Fibroblast of the aortic adventitia (primary cell): Measurements from ENCODE around the gene C14orf132. TPM values are rescaled to one million over a fixed set of nuclear protein-coding genes. Genes with fewer than 3 reads are reported as not detected.

Source experiments
- DNase-seq: peaks from one replicate; pipeline ENCODE4 v3.0.0-alpha.2; 2010; ENCODE audit warnings: low read depth
- H3K4me3 ChIP-seq: 2 replicates; pipeline ENCODE4 v1.5.1; 2011; ENCODE audit warnings: low read depth, mild to moderate bottlenecking, control low read depth, low read length, moderate library complexity
- total RNA-seq: library from RNA; depleted of rRNA; stranded (reverse); fragments of >200 nt; gene quantifications from 2 replicates; pipeline ENCODE4 v1.2.3, GENCODE V29; 2012; ENCODE audit warnings: low replicate concordance
- TF ChIP-seq, protein P1 (sequence below): IDR thresholded peaks from 2 replicates; pipeline ENCODE4 v1.5.1; 2011; ENCODE audit warnings: mild to moderate bottlenecking, low read length, control low read depth, inconsistent platforms; ENCODE audit not compliant: insufficient read depth

Gene C14orf132
- total RNA-seq, 1 donor: 32.6 TPM

DNA sequence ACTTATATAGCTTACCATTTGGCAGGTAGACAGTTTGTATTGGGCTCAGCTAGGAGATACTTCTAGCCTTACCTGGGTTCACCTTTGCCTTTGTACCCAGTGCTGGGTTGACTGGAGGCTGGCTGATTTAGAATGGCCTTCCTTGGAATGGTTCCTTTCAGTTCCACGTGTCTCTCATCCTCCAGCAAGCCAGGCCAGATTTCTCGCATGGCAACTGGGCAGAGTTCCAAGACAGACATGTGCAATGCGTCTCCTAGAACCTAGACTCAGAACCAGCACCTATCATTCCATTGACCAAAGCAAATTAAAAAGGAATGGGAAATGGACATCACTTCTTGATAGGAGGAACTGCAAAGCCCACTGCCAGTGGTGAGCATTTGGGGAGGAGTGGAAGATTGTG is 86.4 kb downstream of the C14orf132 start:
- TF ChIP-seq, protein P1, sequence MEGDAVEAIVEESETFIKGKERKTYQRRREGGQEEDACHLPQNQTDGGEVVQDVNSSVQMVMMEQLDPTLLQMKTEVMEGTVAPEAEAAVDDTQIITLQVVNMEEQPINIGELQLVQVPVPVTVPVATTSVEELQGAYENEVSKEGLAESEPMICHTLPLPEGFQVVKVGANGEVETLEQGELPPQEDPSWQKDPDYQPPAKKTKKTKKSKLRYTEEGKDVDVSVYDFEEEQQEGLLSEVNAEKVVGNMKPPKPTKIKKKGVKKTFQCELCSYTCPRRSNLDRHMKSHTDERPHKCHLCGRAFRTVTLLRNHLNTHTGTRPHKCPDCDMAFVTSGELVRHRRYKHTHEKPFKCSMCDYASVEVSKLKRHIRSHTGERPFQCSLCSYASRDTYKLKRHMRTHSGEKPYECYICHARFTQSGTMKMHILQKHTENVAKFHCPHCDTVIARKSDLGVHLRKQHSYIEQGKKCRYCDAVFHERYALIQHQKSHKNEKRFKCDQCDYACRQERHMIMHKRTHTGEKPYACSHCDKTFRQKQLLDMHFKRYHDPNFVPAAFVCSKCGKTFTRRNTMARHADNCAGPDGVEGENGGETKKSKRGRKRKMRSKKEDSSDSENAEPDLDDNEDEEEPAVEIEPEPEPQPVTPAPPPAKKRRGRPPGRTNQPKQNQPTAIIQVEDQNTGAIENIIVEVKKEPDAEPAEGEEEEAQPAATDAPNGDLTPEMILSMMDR: no peak
- no peak overlapping the region for H3K4me3 ChIP-seq
- DNase-seq: peak; percentile 42

DNA sequence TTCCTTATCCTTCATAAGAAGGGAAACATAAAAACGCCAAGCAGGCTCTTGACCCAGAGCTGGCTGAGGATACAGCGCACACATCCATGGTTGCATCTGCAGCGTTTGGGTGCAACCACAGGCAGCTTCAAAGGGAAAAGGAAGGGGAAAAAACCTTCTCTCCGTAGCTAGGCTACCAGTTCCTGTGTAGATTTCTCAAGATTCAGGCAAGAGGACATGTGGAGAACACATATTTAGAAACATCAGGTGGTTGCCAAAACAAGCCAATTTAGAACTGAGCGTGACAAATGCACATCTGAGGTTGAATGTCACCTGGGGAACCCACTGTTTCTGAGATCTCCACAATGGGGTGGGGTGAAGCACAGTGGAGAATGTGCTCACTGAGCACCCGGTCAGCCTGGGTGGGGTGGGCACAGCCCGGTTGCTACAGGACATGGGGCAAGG is 87.2 kb downstream of the C14orf132 start:
- TF ChIP-seq, protein P1: no peak
- DNase-seq: no peak
- no peak overlapping the region for H3K4me3 ChIP-seq

DNA sequence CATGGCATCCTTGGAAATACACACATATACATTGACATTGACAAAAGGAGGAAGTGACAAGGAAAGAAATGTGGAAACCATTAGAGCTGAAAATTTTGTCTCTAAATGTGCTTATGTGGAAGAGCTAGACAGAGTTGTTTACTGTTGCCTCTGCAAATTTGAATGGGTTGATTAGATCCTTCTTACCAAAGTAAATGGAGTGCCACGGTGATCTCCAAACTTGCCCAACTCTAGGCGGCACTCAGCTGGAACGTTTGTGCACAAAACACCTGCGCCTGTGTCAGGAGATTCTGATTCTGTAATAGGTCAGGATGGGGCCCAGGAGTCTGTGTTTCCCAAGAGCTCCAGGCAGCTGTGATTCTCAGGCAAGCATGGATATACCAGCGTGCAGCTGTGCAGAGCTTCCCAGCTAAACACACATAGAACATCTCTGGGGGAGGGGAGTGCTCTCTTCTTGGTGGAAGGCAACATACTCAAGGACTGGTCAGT is 87.7 kb downstream of the C14orf132 start:
- no peak overlapping the region for H3K4me3 ChIP-seq
- no peak for DNase-seq
- TF ChIP-seq, protein P1: no peak

DNA sequence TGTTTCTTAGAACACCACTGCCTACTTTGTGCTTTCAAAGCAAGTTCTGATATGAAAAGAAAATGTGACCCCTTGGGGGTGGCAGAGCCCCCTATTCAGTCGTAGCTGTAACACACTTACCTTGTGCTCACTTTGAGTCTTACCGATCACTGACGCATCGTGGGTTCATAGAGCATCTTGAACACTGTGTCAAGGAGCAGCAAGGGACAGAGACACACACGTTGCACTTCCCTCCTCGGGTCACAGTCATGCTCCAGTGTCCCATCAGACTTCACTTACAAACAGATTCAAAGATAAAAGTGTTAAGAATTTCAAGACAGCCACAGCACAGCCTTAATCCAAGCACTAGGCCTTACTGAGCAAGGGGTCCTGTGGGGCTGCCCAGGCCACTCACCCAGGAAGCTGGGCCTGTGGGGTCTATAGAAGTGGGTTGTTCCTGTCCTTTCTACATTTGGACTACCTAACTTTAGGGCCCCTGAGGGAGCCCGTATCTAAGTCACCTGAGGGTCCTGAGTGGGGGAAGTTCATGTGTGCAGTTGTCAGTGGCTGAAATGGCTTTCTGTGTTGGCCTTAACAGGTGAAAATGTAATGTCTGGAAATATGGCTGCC is 90.1 kb downstream of the C14orf132 start:
- H3K4me3 ChIP-seq: no peak overlapping the region
- TF ChIP-seq, protein P1: no peak
- DNase-seq: no peak

DNA sequence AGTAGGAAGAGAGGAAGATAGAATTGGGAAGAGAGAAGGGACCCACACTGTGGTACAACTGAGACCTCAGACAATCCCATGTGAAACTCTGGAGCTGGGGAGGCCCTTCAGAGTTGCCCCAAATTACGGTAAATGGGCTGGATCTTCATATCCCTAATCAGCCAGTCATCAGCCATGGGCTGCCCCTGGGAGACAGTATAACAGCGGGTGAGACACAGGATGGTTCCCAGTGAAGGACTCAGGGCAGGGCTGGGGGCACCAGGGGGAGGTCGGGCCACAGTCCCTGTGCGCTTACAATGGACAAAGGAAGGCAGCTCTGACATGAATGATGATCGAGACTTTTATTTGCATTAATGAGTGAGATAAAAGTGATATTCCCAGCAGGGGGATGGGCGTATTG is 91.2 kb downstream of the C14orf132 start:
- DNase-seq: no peak
- no peak overlapping the region for H3K4me3 ChIP-seq
- TF ChIP-seq, protein P1: no peak

DNA sequence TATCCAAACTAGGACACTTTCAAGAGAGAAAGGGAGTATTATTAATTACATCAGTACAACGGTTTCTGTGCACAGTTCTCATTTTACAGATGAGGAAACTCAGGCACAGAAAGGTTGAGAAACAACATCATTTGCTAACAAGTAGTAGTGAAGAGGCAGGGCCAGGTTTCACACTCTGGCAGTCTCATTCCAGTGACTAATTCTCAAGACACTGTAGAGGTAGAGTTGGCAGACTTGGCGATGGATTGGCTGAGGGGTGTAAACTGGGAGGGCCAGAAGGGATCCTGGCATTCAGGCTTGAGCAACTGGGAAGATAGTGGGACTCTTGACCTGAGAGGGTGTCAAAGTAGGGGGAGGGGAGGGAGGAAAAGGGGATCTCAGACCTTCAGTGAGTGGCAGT is 91.7 kb downstream of the C14orf132 start:
- H3K4me3 ChIP-seq: no peak overlapping the region
- TF ChIP-seq, protein P1: no peak
- peak; percentile 47 for DNase-seq

DNA sequence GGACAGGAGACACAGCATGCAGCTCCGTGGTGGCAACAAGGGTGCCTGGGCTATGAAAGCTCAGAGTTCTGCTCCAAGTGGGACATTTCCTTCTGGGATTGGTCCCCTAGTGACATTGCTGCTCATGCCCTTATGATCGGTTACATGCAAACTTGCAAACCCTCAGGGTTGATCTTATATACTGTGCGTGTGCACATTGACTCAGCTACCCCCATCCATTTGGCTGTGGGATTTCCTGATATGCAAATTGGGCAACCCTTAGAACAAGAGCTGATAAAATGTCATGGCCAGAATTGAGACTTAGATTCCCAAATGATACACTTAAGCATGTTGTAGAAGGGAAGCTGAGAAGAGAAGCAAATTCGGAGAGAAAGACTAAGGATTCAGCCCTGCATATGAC is 92.7 kb downstream of the C14orf132 start:
- no peak overlapping the region for H3K4me3 ChIP-seq
- TF ChIP-seq, protein P1: no peak
- no peak for DNase-seq
